Epithelial cell of proximal tubule (primary cell): ENCODE data around the gene TMEM176A. TPM values are rescaled to one million over a fixed set of nuclear protein-coding genes. Genes with fewer than 3 reads are reported as not detected.

ENCODE experiments used
- DNase-seq: peaks from one replicate; pipeline ENCODE4 v3.0.0-alpha.2; 2011; ENCODE audit warnings: low read depth
- H3K4me3 ChIP-seq: 2 replicates; pipeline ENCODE4 v1.5.1; 2011; ENCODE audit warnings: low read depth, mild to moderate bottlenecking, low read length
- total RNA-seq: library from RNA; depleted of rRNA; stranded (reverse); fragments of >200 nt; gene quantifications from 2 replicates; pipeline ENCODE4 v1.2.3, GENCODE V29; 2015
- TF ChIP-seq, protein P1 (sequence below): conservative IDR thresholded peaks from 2 replicates; pipeline ENCODE4 v1.5.1; 2012; ENCODE audit warnings: low read depth, mild to moderate bottlenecking, low read length

TMEM176A gene
- total RNA-seq, 1 donor from 2014 or later = 12.4 TPM

DNA sequence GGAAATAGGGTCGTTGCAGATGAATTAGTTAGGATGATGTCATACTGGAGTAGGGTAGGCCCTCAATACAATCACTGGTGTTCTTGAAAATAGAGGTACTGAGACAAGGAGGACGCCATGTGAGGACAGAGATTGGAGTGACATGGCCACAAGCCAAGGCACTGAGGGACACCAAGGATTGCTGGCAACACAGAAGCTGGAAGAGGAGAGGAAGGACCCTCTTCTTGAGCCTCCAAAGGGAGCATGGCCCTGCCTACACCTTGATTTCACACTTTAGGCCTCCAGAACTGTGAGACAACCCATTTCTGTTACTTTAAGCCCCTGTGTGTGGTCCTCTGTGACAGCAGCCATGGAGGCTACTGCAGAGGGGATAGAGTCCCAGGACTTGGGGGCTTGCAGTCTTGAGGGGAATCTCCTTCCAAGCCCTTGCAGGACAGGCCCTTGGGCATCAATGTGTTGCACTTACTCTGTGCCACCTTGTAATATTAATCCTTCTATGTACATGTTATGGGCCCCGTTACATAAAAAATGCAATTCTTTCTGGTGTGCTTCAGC, 48.1 kb downstream of the TMEM176A start:
- no peak for DNase-seq
- TF ChIP-seq, protein P1, sequence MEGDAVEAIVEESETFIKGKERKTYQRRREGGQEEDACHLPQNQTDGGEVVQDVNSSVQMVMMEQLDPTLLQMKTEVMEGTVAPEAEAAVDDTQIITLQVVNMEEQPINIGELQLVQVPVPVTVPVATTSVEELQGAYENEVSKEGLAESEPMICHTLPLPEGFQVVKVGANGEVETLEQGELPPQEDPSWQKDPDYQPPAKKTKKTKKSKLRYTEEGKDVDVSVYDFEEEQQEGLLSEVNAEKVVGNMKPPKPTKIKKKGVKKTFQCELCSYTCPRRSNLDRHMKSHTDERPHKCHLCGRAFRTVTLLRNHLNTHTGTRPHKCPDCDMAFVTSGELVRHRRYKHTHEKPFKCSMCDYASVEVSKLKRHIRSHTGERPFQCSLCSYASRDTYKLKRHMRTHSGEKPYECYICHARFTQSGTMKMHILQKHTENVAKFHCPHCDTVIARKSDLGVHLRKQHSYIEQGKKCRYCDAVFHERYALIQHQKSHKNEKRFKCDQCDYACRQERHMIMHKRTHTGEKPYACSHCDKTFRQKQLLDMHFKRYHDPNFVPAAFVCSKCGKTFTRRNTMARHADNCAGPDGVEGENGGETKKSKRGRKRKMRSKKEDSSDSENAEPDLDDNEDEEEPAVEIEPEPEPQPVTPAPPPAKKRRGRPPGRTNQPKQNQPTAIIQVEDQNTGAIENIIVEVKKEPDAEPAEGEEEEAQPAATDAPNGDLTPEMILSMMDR = no peak
- H3K4me3 ChIP-seq = no peak overlapping the region

DNA sequence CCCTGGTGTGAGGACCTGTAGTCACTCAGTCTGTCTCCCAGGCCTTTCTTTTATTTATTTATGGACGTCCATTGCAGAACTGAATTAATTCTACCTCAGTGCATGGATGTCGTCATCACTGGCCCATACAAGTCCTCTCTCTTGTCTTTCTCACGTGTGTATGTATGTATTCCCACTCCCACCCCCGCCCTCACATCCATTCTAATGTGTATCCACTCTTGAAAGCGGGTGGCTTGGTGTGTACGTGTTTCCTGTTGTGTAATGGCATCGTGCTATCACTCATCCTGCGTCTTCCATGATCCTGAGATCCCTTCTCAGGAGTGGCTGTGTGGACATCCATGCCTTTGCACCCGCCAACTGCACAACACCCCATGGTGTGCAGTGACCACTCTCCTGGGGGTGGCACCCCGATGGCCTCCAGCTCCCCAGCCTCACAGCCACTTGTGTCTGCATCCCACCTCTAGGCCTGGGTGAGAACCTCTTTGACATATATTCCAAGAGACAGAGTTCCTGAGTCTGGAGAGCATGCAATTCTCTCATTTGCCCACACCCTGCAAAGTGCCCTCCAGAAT, 48.7 kb downstream of the TMEM176A start:
- no peak overlapping the region for H3K4me3 ChIP-seq
- TF ChIP-seq, protein P1 = no peak
- DNase-seq = no peak

DNA sequence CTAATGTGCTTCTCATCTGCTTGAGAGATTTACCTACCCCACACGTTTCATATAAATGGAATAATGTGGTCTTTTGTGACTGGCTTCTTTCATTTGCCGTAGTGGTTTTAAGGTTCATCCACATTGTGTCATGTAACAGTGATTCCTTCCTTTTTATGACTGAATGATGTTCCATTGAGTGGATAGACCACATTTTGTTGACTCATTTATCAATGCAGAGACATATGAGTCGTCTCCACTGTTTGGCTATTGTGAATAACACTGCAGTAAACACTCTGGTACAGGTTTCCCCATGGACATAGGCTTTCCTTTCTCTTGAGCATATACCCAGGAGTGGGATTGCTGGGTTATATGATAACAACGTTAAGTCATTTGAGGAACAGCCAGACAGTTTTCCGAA, 49.7 kb downstream of the TMEM176A start:
- no peak overlapping the region for H3K4me3 ChIP-seq
- no peak for DNase-seq
- TF ChIP-seq, protein P1 = no peak

DNA sequence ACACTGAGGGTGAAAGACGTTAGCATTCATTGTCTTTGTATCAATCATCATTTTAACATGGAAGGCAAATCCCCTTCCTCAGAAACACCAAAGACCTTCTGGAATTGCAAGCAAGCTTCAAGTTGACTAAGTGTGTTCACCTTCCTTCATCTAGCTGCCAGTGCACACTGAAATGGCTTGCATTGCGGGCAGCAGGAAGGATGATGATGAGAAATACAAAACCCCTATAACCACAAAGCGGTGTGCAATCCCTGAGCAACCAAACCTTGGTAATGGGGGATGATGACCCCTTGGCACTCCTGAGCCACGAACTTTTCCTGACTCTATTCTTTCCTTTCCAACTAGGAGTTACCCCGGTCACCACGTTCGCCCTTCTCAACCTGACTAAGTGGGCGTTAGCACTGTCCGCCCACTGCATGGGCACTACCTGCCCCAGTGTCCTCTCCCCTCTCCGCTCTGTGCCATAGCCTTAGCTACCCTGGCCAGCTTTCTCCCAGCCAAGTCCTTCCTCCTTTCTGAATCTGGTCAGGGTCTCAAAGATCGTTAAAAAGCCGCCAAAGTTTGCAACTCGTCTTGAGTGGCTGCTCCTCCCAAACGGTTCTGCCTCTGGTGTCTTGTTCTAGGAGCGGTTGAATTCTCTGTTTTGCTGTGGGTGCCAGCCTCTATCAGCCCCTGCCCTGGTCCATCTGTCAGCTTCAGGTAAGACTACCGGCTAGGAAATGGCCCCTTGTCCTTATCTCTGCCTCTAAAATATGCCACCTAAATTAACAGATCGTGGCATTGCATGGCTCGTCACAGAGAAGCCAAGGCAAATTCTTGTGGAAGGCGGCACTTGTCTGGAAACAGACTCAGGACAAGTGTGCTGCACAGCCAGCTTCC, 51.2 kb downstream of the TMEM176A start:
- TF ChIP-seq, protein P1 = no peak
- DNase-seq = no peak
- H3K4me3 ChIP-seq = no peak overlapping the region

DNA sequence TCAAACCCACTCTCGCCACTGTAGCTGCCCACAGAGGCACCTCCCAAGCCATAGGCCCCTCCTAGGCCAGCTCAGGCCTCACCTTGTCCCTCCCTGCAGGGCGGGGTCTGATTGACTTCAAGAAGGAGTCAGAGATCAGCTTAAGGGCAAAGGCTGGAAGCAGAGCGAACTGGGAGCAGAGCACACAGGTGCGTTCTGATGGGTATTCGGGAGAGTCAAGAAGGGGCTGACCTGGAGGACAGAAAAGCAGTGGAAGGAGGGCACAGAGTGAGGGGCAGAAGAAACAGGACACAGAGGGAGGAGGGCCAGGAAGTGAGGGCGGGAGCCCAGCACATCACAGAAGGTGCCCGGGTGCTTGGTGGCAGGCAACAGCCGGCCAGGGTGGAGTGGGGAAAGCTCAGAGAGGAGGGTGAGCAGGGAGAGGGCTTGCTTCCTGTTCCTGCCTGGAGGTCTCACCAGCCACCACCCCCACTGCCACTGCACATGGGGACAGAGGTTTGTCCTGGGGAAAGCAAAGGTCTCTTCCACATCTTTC, 51.9 kb downstream of the TMEM176A start, which contains the start of gene AOC1:
Gene AOC1 (plus strand): TSS at position 147 of the 535 bp plus-strand sequence. CDS start 3,954 bp downstream, outside the sequence.
- no peak for DNase-seq
- H3K4me3 ChIP-seq = peak within 1 kb of the TSS; percentile 45
- TF ChIP-seq, protein P1 = no peak

DNA sequence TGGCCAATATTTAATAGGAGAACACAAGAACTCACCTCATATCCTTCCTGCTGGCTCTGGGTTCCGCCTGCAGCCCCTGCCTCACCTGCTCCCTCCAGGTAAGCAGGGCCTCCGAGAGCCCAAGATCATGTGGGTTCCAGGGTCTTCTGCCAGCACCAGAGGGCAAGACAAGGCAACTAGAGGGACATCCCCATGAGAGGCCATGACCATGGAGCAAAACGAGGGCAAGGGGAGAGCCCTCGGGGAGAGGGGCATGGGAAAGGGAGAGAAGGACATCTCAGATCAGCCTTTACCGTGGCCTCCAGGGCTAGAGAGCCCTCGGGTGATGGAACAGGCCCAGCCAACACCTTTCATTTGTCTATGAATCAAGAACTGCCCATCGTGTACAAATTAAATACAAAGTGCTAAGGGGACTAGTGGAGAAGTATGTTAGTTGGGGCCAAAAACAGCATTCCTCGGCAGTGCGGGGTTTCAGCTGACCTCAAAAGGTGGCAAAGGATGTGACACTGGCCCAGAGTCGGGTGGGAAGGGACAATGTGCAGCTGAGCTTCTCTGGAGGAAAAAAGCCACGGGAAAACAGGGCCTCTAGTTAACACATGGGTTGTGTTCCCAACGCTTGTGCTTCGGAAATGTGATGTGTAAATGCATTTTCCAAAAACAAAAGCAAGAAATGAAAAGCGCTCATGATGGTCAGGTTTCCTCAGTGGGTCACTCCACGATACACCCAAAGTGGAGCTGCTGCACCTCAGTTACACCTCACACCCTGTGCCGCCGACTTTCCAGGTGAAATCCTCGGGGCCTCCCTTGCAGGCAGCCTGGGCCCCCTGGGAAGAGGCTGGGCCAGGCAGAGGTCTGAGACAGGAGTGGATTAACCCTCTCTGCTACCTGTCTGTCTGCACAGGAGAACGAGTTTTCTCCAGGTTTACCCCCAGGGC, 53.8 kb downstream of the TMEM176A start:
- TF ChIP-seq, protein P1 = no peak
- no peak for DNase-seq
- no peak overlapping the region for H3K4me3 ChIP-seq

Other genes starting within 250 kb of the TMEM176A start
- gene GIMAP4, start 233.4 kb upstream of the TMEM176A start, total RNA-seq = not detected in 2 replicates
- not detected in 2 replicates for gene GIMAP6, start 168.4 kb upstream of the TMEM176A start, total RNA-seq
- 0.07 TPM in 1 of 2 replicates, not detected in the other for gene GIMAP2, start 115.1 kb upstream of the TMEM176A start, total RNA-seq
- not detected in 2 replicates for gene GIMAP1, start 84.2 kb upstream of the TMEM176A start, total RNA-seq
- gene GIMAP5, start 63.4 kb upstream of the TMEM176A start, total RNA-seq = not detected in 2 replicates
- gene TMEM176B, start 405 bp upstream of the TMEM176A start, total RNA-seq = 1.7 TPM in 1 of 2 replicates, not detected in the other
- 2.8 TPM in 1 of 2 replicates, not detected in the other for gene AOC1, start 51.7 kb downstream of the TMEM176A start, total RNA-seq
- 1.9 TPM in 2 replicates for gene KCNH2, start 177.6 kb downstream of the TMEM176A start, total RNA-seq
- gene NOS3, start 190.2 kb downstream of the TMEM176A start, total RNA-seq = 1.2 and 1.9 TPM in 2 replicates
- gene ATG9B, start 223.7 kb downstream of the TMEM176A start, total RNA-seq = 0.07 and 1.1 TPM in 2 replicates
- 31.8 and 36.7 TPM in 2 replicates for gene ABCB8, start 227.7 kb downstream of the TMEM176A start, total RNA-seq
- 2.5 TPM in 1 of 2 replicates, not detected in the other for gene ASIC3, start 247.8 kb downstream of the TMEM176A start, total RNA-seq